H1 (cell line): ENCODE results near the gene KDM1A. TPM values are rescaled to one million over a fixed set of nuclear protein-coding genes. Genes with fewer than 3 reads are reported as not detected.

Experiments used
- CTCF ChIA-PET: fragments of 300-600 bp; sonication (Branson Sonifier 250); formaldehyde crosslinking; loops from one replicate; lab custom pipeline; 2021; ENCODE audit not compliant: partially characterized antibody; lab: Charles Lee
- POLR2A ChIA-PET: fragments of 300-600 bp; sonication (Branson Sonifier 250); formaldehyde crosslinking; loops from one replicate; lab custom pipeline; 2021; ENCODE audit warnings: inconsistent platforms; ENCODE audit not compliant: partially characterized antibody; lab: Charles Lee
- DNase-seq, 2 experiments: peaks; one replicate each; pipeline versions ENCODE4 v3.0.0 to v3.0.0-alpha.2; 2010 to 2022; ENCODE audit warnings: low spot score in 2 of 2, low read depth in 1 of 2, mixed read lengths in 1 of 2
- FAIRE-seq: peaks from 2 replicates; lab custom pipeline; 2011; peaks lifted over from hg19 to GRCh38; lab: Jason Lieb, UNC
- H2AFZ ChIP-seq: 2 replicates; pipeline ENCODE4 v1.8.1; 2012; ENCODE audit warnings: low read length, inconsistent platforms
- H2AK5ac ChIP-seq: 2 replicates; pipeline ENCODE4 v1.6.1; 2013; ENCODE audit warnings: low read depth, low read length
- H2BK120ac ChIP-seq: replicated peaks from 2 replicates; pipeline ENCODE3; 2013; ENCODE audit warnings: low read depth, low read length, inconsistent platforms
- H2BK12ac ChIP-seq: 2 replicates; pipeline ENCODE4 v1.6.1; 2013; ENCODE audit warnings: low read depth, low read length
- H2BK15ac ChIP-seq: 2 replicates; pipeline ENCODE4 v1.6.1; 2013; ENCODE audit warnings: low read length
- H2BK20ac ChIP-seq: 2 replicates; pipeline ENCODE4 v1.6.1; 2013; ENCODE audit warnings: low read length
- H2BK5ac ChIP-seq: 2 replicates; pipeline ENCODE4 v1.6.1; 2013; ENCODE audit warnings: low read depth, low read length
- H3K14ac ChIP-seq: 2 replicates; pipeline ENCODE4 v1.6.1; 2013; ENCODE audit warnings: inconsistent platforms; ENCODE audit not compliant: insufficient read length
- H3K18ac ChIP-seq: 2 replicates; pipeline ENCODE4 v1.6.1; 2013; ENCODE audit warnings: low read length; ENCODE audit errors: extremely low read depth
- H3K23ac ChIP-seq: 2 replicates; pipeline ENCODE4 v1.6.1; 2013; ENCODE audit warnings: inconsistent platforms; ENCODE audit not compliant: insufficient read length
- H3K23me2 ChIP-seq: 2 replicates; pipeline ENCODE4 v1.6.1; 2013; ENCODE audit warnings: low read depth, low read length
- H3K27ac ChIP-seq: 2 replicates; pipeline ENCODE4 v1.6.1; 2011; ENCODE audit warnings: low read depth, low read length, inconsistent platforms
- H3K27me3 ChIP-seq, 4 experiments: replicated peaks in 1 of 4; 1 replicate in 1 of 4; 2 replicates in 3 of 4; pipeline versions ENCODE4 v1.6.1 to v1.8.1; 2011 to 2013; ENCODE audit warnings: low read length in 3 of 4, mild to moderate bottlenecking in 3 of 4, inconsistent platforms in 2 of 4, mixed read lengths in 2 of 4, moderate library complexity in 1 of 4; ENCODE audit not compliant: control insufficient read depth in 3 of 4, insufficient read depth in 3 of 4; ENCODE audit errors: extremely low read depth in 1 of 4
- H3K36me3 ChIP-seq, 4 experiments: 2 replicates each; pipeline versions ENCODE4 v1.6.1 to v1.8.1; 2011 to 2013; ENCODE audit warnings: mild to moderate bottlenecking in 4 of 4, low read length in 3 of 4, moderate library complexity in 2 of 4, control low read depth in 1 of 4, inconsistent platforms in 1 of 4; ENCODE audit not compliant: insufficient read depth in 4 of 4, control insufficient read depth in 2 of 4
- H3K4ac ChIP-seq: replicated peaks from 2 replicates; pipeline ENCODE3; 2013; ENCODE audit warnings: low read length, low read depth, mixed read lengths, inconsistent platforms; ENCODE audit not compliant: insufficient read length
- H3K4me1 ChIP-seq, 4 experiments: replicated peaks in 1 of 4; 1 replicate in 1 of 4; 2 replicates in 3 of 4; pipeline versions ENCODE4 v1.6.1 to v1.8.1; 2011 to 2013; ENCODE audit warnings: low read length in 3 of 4, inconsistent platforms in 2 of 4, mixed read lengths in 1 of 4; ENCODE audit not compliant: insufficient read depth in 4 of 4, control insufficient read depth in 3 of 4
- H3K4me2 ChIP-seq, 2 experiments: 2 replicates each; pipeline versions ENCODE4 v1.6.1 to v1.8.1; 2011 to 2013; ENCODE audit warnings: low read depth in 2 of 2, low read length in 2 of 2, control low read depth in 1 of 2, inconsistent platforms in 1 of 2, mild to moderate bottlenecking in 1 of 2; ENCODE audit not compliant: insufficient read depth in 1 of 2
- H3K4me3 ChIP-seq, 4 experiments: fragments of 200-600, 300-600 bp in 1 of 4; sonication (generic), shearing (Covaris generic), sonication (Bioruptor Twin) in 1 of 4; 2 replicates each; pipeline versions ENCODE4 v1.5.1 to v1.8.1; 2011 to 2016; ENCODE audit warnings: low read length in 4 of 4, low read depth in 3 of 4, control low read depth in 2 of 4, inconsistent platforms in 2 of 4, mild to moderate bottlenecking in 2 of 4, mixed read lengths in 1 of 4, moderate library complexity in 1 of 4; ENCODE audit not compliant: insufficient read depth in 2 of 4; ENCODE audit errors: extremely low read depth in 1 of 4
- H3K56ac ChIP-seq: replicated peaks from 2 replicates; pipeline ENCODE3; 2013; ENCODE audit warnings: low read depth, mild to moderate bottlenecking, mixed read lengths, low read length, inconsistent platforms; ENCODE audit not compliant: insufficient read length
- H3K79me1 ChIP-seq: 2 replicates; pipeline ENCODE4 v1.6.1; 2013; ENCODE audit warnings: low read depth, low read length, control low read depth
- H3K79me2 ChIP-seq, 2 experiments: 2 replicates each; pipeline versions ENCODE4 v1.6.1 to v1.8.1; 2012 to 2013; ENCODE audit warnings: low read length in 2 of 2, mild to moderate bottlenecking in 2 of 2, inconsistent platforms in 1 of 2; ENCODE audit not compliant: insufficient read depth in 2 of 2, control insufficient read depth in 1 of 2
- H3K9ac ChIP-seq, 4 experiments: replicated peaks in 1 of 4; 1 replicate in 1 of 4; 2 replicates in 3 of 4; pipeline versions ENCODE4 v1.6.1 to v1.8.1; 2011 to 2013; ENCODE audit warnings: low read depth in 3 of 4, low read length in 3 of 4, control low read depth in 2 of 4, mild to moderate bottlenecking in 2 of 4, moderate library complexity in 2 of 4, inconsistent platforms in 1 of 4; ENCODE audit errors: extremely low read depth in 1 of 4
- H3K9me3 ChIP-seq, 2 experiments: 2 replicates each; pipeline versions ENCODE4 v1.6.1 to v1.8.1; 2012 to 2013; ENCODE audit warnings: mild to moderate bottlenecking in 2 of 2, moderate library complexity in 2 of 2, control low read depth in 1 of 2, inconsistent platforms in 1 of 2, low read depth in 1 of 2, low read length in 1 of 2, mixed read lengths in 1 of 2; ENCODE audit not compliant: insufficient read depth in 2 of 2
- H4K20me1 ChIP-seq, 2 experiments: replicated peaks in 1 of 2; 2 replicates each; pipeline versions ENCODE3 to v1.8.1; 2011 to 2013; ENCODE audit warnings: inconsistent platforms in 2 of 2, low read length in 2 of 2, mild to moderate bottlenecking in 1 of 2; ENCODE audit not compliant: insufficient read depth in 2 of 2, control insufficient read depth in 1 of 2
- H4K5ac ChIP-seq: 2 replicates; pipeline ENCODE4 v1.6.1; 2013; ENCODE audit warnings: low read length, low read depth, mixed read lengths, inconsistent platforms; ENCODE audit not compliant: insufficient read length
- H4K8ac ChIP-seq: 2 replicates; pipeline ENCODE4 v1.8.0; 2013; ENCODE audit warnings: mild to moderate bottlenecking, moderate library complexity, low read length, inconsistent platforms; ENCODE audit not compliant: insufficient read depth; ENCODE audit errors: extremely low read depth
- H4K91ac ChIP-seq: replicated peaks from 2 replicates; pipeline ENCODE3; 2013; ENCODE audit warnings: low read length, mixed read lengths, inconsistent platforms; ENCODE audit not compliant: insufficient read length
- CHD1 ChIP-seq: IDR thresholded peaks from 2 replicates; pipeline ENCODE4 v1.6.1; 2012; ENCODE audit warnings: low read depth, low read length, improper control_type of control experiment
- EGR1 ChIP-seq: IDR thresholded peaks from 2 replicates; pipeline ENCODE4 v1.6.1; 2011; ENCODE audit warnings: low read depth, low read length, borderline replicate concordance
- KDM4A ChIP-seq: IDR thresholded peaks from one replicate; pipeline ENCODE4 v1.7.1; 2012; ENCODE audit warnings: low read depth, mild to moderate bottlenecking, moderate library complexity, low read length, inconsistent platforms; ENCODE audit not compliant: severe bottlenecking
- POLR2A ChIP-seq, 2 experiments: IDR thresholded peaks; 1 replicate in 1 of 2; 2 replicates in 1 of 2; pipeline ENCODE4 v1.6.1; 2011; ENCODE audit warnings: low read depth in 2 of 2, low read length in 2 of 2, mild to moderate bottlenecking in 2 of 2; ENCODE audit errors: control extremely low read depth in 1 of 2
- POU5F1 ChIP-seq: IDR thresholded peaks from 2 replicates; pipeline ENCODE4 v1.6.1; 2011; ENCODE audit warnings: low read depth, mild to moderate bottlenecking, low read length, moderate library complexity
- WGBS, 2 experiments: shearing (Covaris generic) in 1 of 2; methylation state at CpG; one replicate each; pipeline versions ENCODE4 v1.1.6 to v1.1.7; 2013 to 2015; ENCODE audit warnings: low lambda C conversion rate in 2 of 2, mixed read lengths in 2 of 2, inconsistent platforms in 1 of 2, low coverage in 1 of 2, missing lambda C conversion rate in 1 of 2; ENCODE audit not compliant: insufficient replicate concordance in 2 of 2, insufficient coverage in 1 of 2, insufficient read length in 1 of 2; ENCODE audit errors: extremely low coverage in 1 of 2, missing lambda C conversion rate in 1 of 2; 5-methylcytosine and 5-hydroxymethylcytosine counted together
- polyA plus RNA-seq, 7 experiments: library from polyadenylated mRNA; depleted of rRNA in 3 of 7; stranded (reverse) in 5 of 7; unstranded in 2 of 7; fragments of >200 nt in 5 of 7; fragments of 200-250 nt in 2 of 7; gene quantifications; 1 replicate in 5 of 7; 2 replicates in 1 of 7; 4 replicates in 1 of 7; pipeline versions ENCODE4 v1.2.1 to v1.2.3, GENCODE V29; 2011 to 2013; ENCODE audit warnings: missing spikeins in 2 of 7, mixed read lengths in 2 of 7
- total RNA-seq: library from RNA; stranded (reverse); fragmentation: NEBNext Ultra II Directional; extraction: Animal tissue kit (Norgen Biotek cat#: 25700); gene quantifications from 2 replicates; pipeline ENCODE4 v1.2.1, GENCODE V29; 2021

The KDM1A gene
- total and polyA plus RNA-seq, 2 of the 8 experiments (the other 6 are each of a cell fraction or from before 2014, with no cell fraction given) = 216 to 275 TPM

DNA sequence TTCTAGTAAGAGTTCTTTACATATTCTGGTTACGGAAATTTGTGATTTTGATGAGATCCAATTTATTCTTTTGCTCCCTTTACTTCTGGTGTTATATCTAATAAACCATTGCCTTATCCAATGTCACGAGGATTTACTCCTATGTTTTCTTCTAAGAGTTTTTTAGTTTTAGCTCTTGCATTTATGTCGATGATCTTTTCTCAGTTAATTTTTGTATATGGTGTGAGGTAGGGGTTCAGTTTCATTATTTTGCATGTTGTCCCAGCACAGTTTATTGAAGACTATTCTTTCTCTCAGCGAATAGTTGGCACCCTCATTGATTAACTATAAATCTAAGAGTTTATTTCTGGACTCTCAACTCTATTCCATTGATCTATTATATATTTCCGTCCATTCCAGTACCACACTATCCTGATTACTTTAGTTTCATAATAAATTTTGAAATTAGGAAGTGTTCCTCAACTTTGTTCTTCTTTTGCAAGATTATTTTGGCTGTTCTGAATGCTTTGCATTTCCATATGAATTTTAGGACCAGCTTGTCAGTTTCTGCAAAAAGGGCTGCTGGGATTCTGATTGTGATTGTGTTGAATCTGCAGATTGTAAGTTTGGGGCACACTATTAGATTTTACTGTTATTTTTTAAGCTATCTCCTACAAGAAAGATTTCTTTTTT is 4.0 kb downstream of the KDM1A start:
- Histone ChIP-seq H2BK15ac (no peak overlapping the region), H3K23ac (no peak overlapping the region), H3K36me3 (peaks cover 0 to 3% (median 0%) of the 10 kb centered on the region in 4 experiments; a peak in 2 of 8 replicates), H3K9ac (no peak overlapping the region), H2AFZ (no peak overlapping the region), H3K56ac (no peak overlapping the region), H2BK120ac (no peak overlapping the region), H3K79me1 (no peaks in the 10 kb centered on the region), H3K23me2 (peaks cover 5% of the 10 kb centered on the region; the same call in 1 of the 2 replicates), H3K4me3 (no peak overlapping the region), H4K20me1 (peaks cover 14 to 20% of the 10 kb centered on the region in 2 experiments), H3K27me3 (no peaks in the 10 kb centered on the region), H3K14ac (no peak overlapping the region), H4K5ac (no peak overlapping the region), H2BK5ac (no peak overlapping the region), H4K8ac (no peak overlapping the region), H4K91ac (no peak overlapping the region), H3K9me3 (peaks cover 0 to 14% of the 10 kb centered on the region in 2 experiments; a peak in 2 of 4 replicates), H3K79me2 (peaks cover 69 to 94% of the 10 kb centered on the region in 2 experiments), H3K4me2 (no peak overlapping the region), H3K18ac (no peak overlapping the region), H3K4me1 (no peaks in the 10 kb centered on the region; a peak in 1 of 7 replicates), H2BK20ac (no peak overlapping the region), H3K4ac (no peak overlapping the region), H2AK5ac (no peak overlapping the region), H2BK12ac (no peak overlapping the region), H3K27ac (no peak overlapping the region)
- POLR2A ChIA-PET = interaction anchor here (1.3 to 2.0 kb wide), 2 partner anchors 14 to 72 kb away, joined by 3 to 7 read pairs; no protein-coding TSS in a partner anchor
- FAIRE-seq = no peak
- CTCF ChIA-PET = interaction anchor here (0.7 to 1.2 kb wide), 4 partner anchors 9 to 614 kb away, joined by 3 to 4 read pairs (median 3); no protein-coding TSS in a partner anchor
- no peak for DNase-seq
- 91% methylated on average over 5 of the region's 5 CpGs; no CpG with 5 or more reads in 1 of the 2 experiments for WGBS, 2 experiments
- TF ChIP-seq CHD1 = no peak
- no peak for TF ChIP-seq KDM4A
- no peak for TF ChIP-seq EGR1
- TF ChIP-seq POU5F1 = no peak
- TF ChIP-seq POLR2A (IDR thresholded peaks at IDR 0.05; ENCODE audit: control extremely low read depth in 1 of 2, low read depth in 2 of 2, low read length in 2 of 2) = no peak
